Measurements from ENCODE around the gene ACP6.
"Not testable (repeated sequence)": the region's sequence is repeated elsewhere in the genome, so short reads cannot be mapped to it uniquely, and the experiment has no call there.

ACP6 gene

GRCh38 chr1:147677681-147678080 lies 7.4 kb upstream of the ACP6 start:
- H3K9ac ChIP-seq (ENCODE audit: low read length); H3K27me3 ChIP-seq (ENCODE audit: control insufficient read depth, insufficient read depth, low read length); H3K36me3 ChIP-seq (ENCODE audit: control insufficient read depth, insufficient read depth, low read length); H3K27ac ChIP-seq (ENCODE audit: low read depth, low read length); H3K4me3 ChIP-seq (ENCODE audit: low read depth, low read length); H3K4me1 ChIP-seq (ENCODE audit: control insufficient read depth, insufficient read depth, low read length): not testable (repeated sequence)
- H3K9me3 ChIP-seq (ENCODE audit: control insufficient read depth, insufficient read depth, low read depth, low read length): peaks cover 42% of the 10 kb centered on the region

GRCh38 chr1:147676311-147677085 lies 6.2 kb upstream of the ACP6 start:
- no peaks in the 10 kb centered on the region for H3K36me3 ChIP-seq (ENCODE audit: control insufficient read depth, insufficient read depth, low read length)
- no peaks in the 10 kb centered on the region for H3K27me3 ChIP-seq (ENCODE audit: control insufficient read depth, insufficient read depth, low read length)
- H3K27ac ChIP-seq (ENCODE audit: low read depth, low read length): no peak overlapping the region
- H3K4me1 ChIP-seq (ENCODE audit: control insufficient read depth, insufficient read depth, low read length): 0 out of 2 replicates have a peak, but pooled peaks cover 4% of the 10 kb centered on the region
- H3K4me3 ChIP-seq (ENCODE audit: low read depth, low read length): no peak overlapping the region
- H3K9ac ChIP-seq (ENCODE audit: low read length): no peak overlapping the region
- peaks cover 32% of the 10 kb centered on the region for H3K9me3 ChIP-seq (ENCODE audit: control insufficient read depth, insufficient read depth, low read depth, low read length)

- no peaks in the 10 kb centered on the region for H3K27me3 ChIP-seq (ENCODE audit: control insufficient read depth, insufficient read depth, low read length)
- H3K4me1 ChIP-seq (ENCODE audit: control insufficient read depth, insufficient read depth, low read length): 0 out of 2 replicates have a peak, but pooled peaks cover 9% of the 10 kb centered on the region
- H3K4me3 ChIP-seq (ENCODE audit: low read depth, low read length): no peak overlapping the region
- H3K9me3 ChIP-seq (ENCODE audit: control insufficient read depth, insufficient read depth, low read depth, low read length): peaks cover 23% of the 10 kb centered on the region
- H3K27ac ChIP-seq (ENCODE audit: low read depth, low read length): no peak overlapping the region
- H3K36me3 ChIP-seq (ENCODE audit: control insufficient read depth, insufficient read depth, low read length): no peaks in the 10 kb centered on the region
- no peak overlapping the region for H3K9ac ChIP-seq (ENCODE audit: low read length)
These were observed 3.5 kb upstream of the ACP6 start for GRCh38 chr1:147673816-147674215.

- no peaks in the 10 kb centered on the region for H3K27me3 ChIP-seq (ENCODE audit: control insufficient read depth, insufficient read depth, low read length)
- H3K36me3 ChIP-seq (ENCODE audit: control insufficient read depth, insufficient read depth, low read length): no peaks in the 10 kb centered on the region
- peaks cover 19% of the 10 kb centered on the region for H3K9me3 ChIP-seq (ENCODE audit: control insufficient read depth, insufficient read depth, low read depth, low read length)
- H3K9ac ChIP-seq (ENCODE audit: low read length): no peak overlapping the region
- H3K27ac ChIP-seq (ENCODE audit: low read depth, low read length): no peak overlapping the region
- H3K4me1 ChIP-seq (ENCODE audit: control insufficient read depth, insufficient read depth, low read length): 0 out of 2 replicates have a peak, but pooled peaks cover 13% of the 10 kb centered on the region
- H3K4me3 ChIP-seq (ENCODE audit: low read depth, low read length): no peak overlapping the region
These were observed 3.1 kb upstream of the ACP6 start for GRCh38 chr1:147673406-147673805.

GRCh38 chr1:147669469-147670318 lies 630 bp downstream of the ACP6 start:
- Histone ChIP-seq H3K9me3 (ENCODE audit: control insufficient read depth, insufficient read depth, low read depth, low read length) (no peaks in the 10 kb centered on the region), H3K9ac (ENCODE audit: low read length) (peak overlapping the region; percentile 73), H3K27me3 (ENCODE audit: control insufficient read depth, insufficient read depth, low read length) (no peaks in the 10 kb centered on the region), H3K4me3 (ENCODE audit: low read depth, low read length) (peak overlapping the region; percentile 76), H3K27ac (ENCODE audit: low read depth, low read length) (peak overlapping the region; percentile 54; the same call in 1 of the 2 replicates), H3K4me1 (ENCODE audit: control insufficient read depth, insufficient read depth, low read length) (peaks cover 13% of the 10 kb centered on the region; the same call in 1 of the 2 replicates), H3K36me3 (ENCODE audit: control insufficient read depth, insufficient read depth, low read length) (no peaks in the 10 kb centered on the region)

GRCh38 chr1:147665521-147665920 lies 4.8 kb downstream of the ACP6 start:
- H3K27me3 ChIP-seq (ENCODE audit: control insufficient read depth, insufficient read depth, low read length): no peaks in the 10 kb centered on the region
- H3K4me3 ChIP-seq (ENCODE audit: low read depth, low read length): no peak overlapping the region
- H3K4me1 ChIP-seq (ENCODE audit: control insufficient read depth, insufficient read depth, low read length): peaks cover 13% of the 10 kb centered on the region; the same call in 1 of the 2 replicates
- no peak overlapping the region for H3K27ac ChIP-seq (ENCODE audit: low read depth, low read length)
- H3K36me3 ChIP-seq (ENCODE audit: control insufficient read depth, insufficient read depth, low read length): no peaks in the 10 kb centered on the region; the same call in 1 of the 2 replicates
- H3K9ac ChIP-seq (ENCODE audit: low read length): no peak overlapping the region
- 0 out of 2 replicates have a peak, but pooled peaks cover 2% of the 10 kb centered on the region for H3K9me3 ChIP-seq (ENCODE audit: control insufficient read depth, insufficient read depth, low read depth, low read length)

GRCh38 chr1:147664206-147664605 lies 6.1 kb downstream of the ACP6 start:
- Histone ChIP-seq H3K27ac (ENCODE audit: low read depth, low read length) (no peak overlapping the region), H3K4me3 (ENCODE audit: low read depth, low read length) (no peak overlapping the region), H3K9ac (ENCODE audit: low read length) (no peak overlapping the region), H3K9me3 (ENCODE audit: control insufficient read depth, insufficient read depth, low read depth, low read length) (0 out of 2 replicates have a peak, but pooled peaks cover 2% of the 10 kb centered on the region), H3K27me3 (ENCODE audit: control insufficient read depth, insufficient read depth, low read length) (no peaks in the 10 kb centered on the region), H3K36me3 (ENCODE audit: control insufficient read depth, insufficient read depth, low read length) (peaks cover 4% of the 10 kb centered on the region), H3K4me1 (ENCODE audit: control insufficient read depth, insufficient read depth, low read length) (peaks cover 12% of the 10 kb centered on the region; the same call in 1 of the 2 replicates)

- H3K9me3 ChIP-seq (ENCODE audit: control insufficient read depth, insufficient read depth, low read depth, low read length): no peaks in the 10 kb centered on the region
- no peaks in the 10 kb centered on the region for H3K4me1 ChIP-seq (ENCODE audit: control insufficient read depth, insufficient read depth, low read length)
- H3K27me3 ChIP-seq (ENCODE audit: control insufficient read depth, insufficient read depth, low read length): no peaks in the 10 kb centered on the region
- H3K9ac ChIP-seq (ENCODE audit: low read length): no peak overlapping the region
- peaks cover 71% of the 10 kb centered on the region for H3K36me3 ChIP-seq (ENCODE audit: control insufficient read depth, insufficient read depth, low read length)
- no peak overlapping the region for H3K4me3 ChIP-seq (ENCODE audit: low read depth, low read length)
- H3K27ac ChIP-seq (ENCODE audit: low read depth, low read length): no peak overlapping the region
These were observed 15.8 kb downstream of the ACP6 start for GRCh38 chr1:147654511-147654910.

GRCh38 chr1:147652306-147652705 lies 18.0 kb downstream of the ACP6 start:
- Histone ChIP-seq H3K36me3 (ENCODE audit: control insufficient read depth, insufficient read depth, low read length) (peaks cover 76% of the 10 kb centered on the region), H3K9ac (ENCODE audit: low read length) (no peak overlapping the region), H3K27me3 (ENCODE audit: control insufficient read depth, insufficient read depth, low read length) (no peaks in the 10 kb centered on the region), H3K4me3 (ENCODE audit: low read depth, low read length) (no peak overlapping the region), H3K4me1 (ENCODE audit: control insufficient read depth, insufficient read depth, low read length) (no peaks in the 10 kb centered on the region), H3K27ac (ENCODE audit: low read depth, low read length) (no peak overlapping the region), H3K9me3 (ENCODE audit: control insufficient read depth, insufficient read depth, low read depth, low read length) (no peaks in the 10 kb centered on the region)

- Histone ChIP-seq H3K4me1 (ENCODE audit: control insufficient read depth, insufficient read depth, low read length) (no peaks in the 10 kb centered on the region), H3K27ac (ENCODE audit: low read depth, low read length) (no peak overlapping the region), H3K9me3 (ENCODE audit: control insufficient read depth, insufficient read depth, low read depth, low read length) (no peaks in the 10 kb centered on the region), H3K4me3 (ENCODE audit: low read depth, low read length) (no peak overlapping the region), H3K9ac (ENCODE audit: low read length) (no peak overlapping the region), H3K27me3 (ENCODE audit: control insufficient read depth, insufficient read depth, low read length) (no peaks in the 10 kb centered on the region), H3K36me3 (ENCODE audit: control insufficient read depth, insufficient read depth, low read length) (peaks cover 83% of the 10 kb centered on the region)
These were observed 18.9 kb downstream of the ACP6 start for GRCh38 chr1:147651466-147651865.

GRCh38 chr1:147648933-147649332 lies 21.4 kb downstream of the ACP6 start:
- no peaks in the 10 kb centered on the region for H3K4me1 ChIP-seq (ENCODE audit: control insufficient read depth, insufficient read depth, low read length)
- H3K4me3 ChIP-seq (ENCODE audit: low read depth, low read length): no peak overlapping the region
- peaks cover 77% of the 10 kb centered on the region for H3K36me3 ChIP-seq (ENCODE audit: control insufficient read depth, insufficient read depth, low read length)
- no peaks in the 10 kb centered on the region for H3K27me3 ChIP-seq (ENCODE audit: control insufficient read depth, insufficient read depth, low read length)
- H3K9ac ChIP-seq (ENCODE audit: low read length): no peak overlapping the region
- no peak overlapping the region for H3K27ac ChIP-seq (ENCODE audit: low read depth, low read length)
- H3K9me3 ChIP-seq (ENCODE audit: control insufficient read depth, insufficient read depth, low read depth, low read length): no peaks in the 10 kb centered on the region
